DMS53 treated with DMSO at 0.1 percent for 48 hours (cell line): Measurements from ENCODE around the gene CAMP.
"Not testable (repeated sequence)": the region's sequence is repeated elsewhere in the genome, so short reads cannot be mapped to it uniquely, and the experiment has no call there.

Experiments used
- DNase-seq: peaks from one replicate; lab custom pipeline; 2025; ENCODE audit not compliant: unreplicated experiment; lab: John Stamatoyannopoulos, UW

CAMP gene

GRCh38 chr3:48211776-48212175, 11.5 kb upstream of the CAMP start:
- not testable (repeated sequence) for DNase-seq

GRCh38 chr3:48214225-48214624, 9.1 kb upstream of the CAMP start:
- DNase-seq: no peak

GRCh38 chr3:48215019-48215418, 8.3 kb upstream of the CAMP start:
- DNase-seq: no peak

- DNase-seq: no peak
Observed at GRCh38 chr3:48215466-48215865, 7.8 kb upstream of the CAMP start.

GRCh38 chr3:48215876-48216275, 7.4 kb upstream of the CAMP start:
- no peak for DNase-seq

- DNase-seq: no peak
Observed at GRCh38 chr3:48217449-48217848, 5.8 kb upstream of the CAMP start.

GRCh38 chr3:48218537-48218936, 4.8 kb upstream of the CAMP start:
- no peak for DNase-seq

GRCh38 chr3:48219543-48219942, 3.8 kb upstream of the CAMP start:
- DNase-seq: no peak

- DNase-seq: no peak
Observed at GRCh38 chr3:48220746-48221145, 2.5 kb upstream of the CAMP start.

- no peak for DNase-seq
Observed at GRCh38 chr3:48225587-48225986, 2.3 kb downstream of the CAMP start.

- DNase-seq: no peak
Observed at GRCh38 chr3:48226939-48227338, 3.6 kb downstream of the CAMP start.

GRCh38 chr3:48232232-48232631, 8.9 kb downstream of the CAMP start:
- no peak for DNase-seq

GRCh38 chr3:48232734-48233133, 9.4 kb downstream of the CAMP start:
- peak; percentile 31 for DNase-seq

- no peak for DNase-seq
Observed at GRCh38 chr3:48233542-48233941, 10.2 kb downstream of the CAMP start.

- DNase-seq: no peak
Observed at GRCh38 chr3:48236531-48236930, 13.2 kb downstream of the CAMP start.

- no peak for DNase-seq
Observed at GRCh38 chr3:48238531-48239085, 15.3 kb downstream of the CAMP start.

GRCh38 chr3:48240000-48240963, 17.0 kb downstream of the CAMP start:
- no peak for DNase-seq

GRCh38 chr3:48241796-48242455, 18.6 kb downstream of the CAMP start:
- no peak for DNase-seq

- DNase-seq: no peak
Observed at GRCh38 chr3:48243886-48244285, 20.6 kb downstream of the CAMP start.

GRCh38 chr3:48244461-48244860, 21.2 kb downstream of the CAMP start:
- DNase-seq: no peak

GRCh38 chr3:48245136-48245535, 21.8 kb downstream of the CAMP start:
- no peak for DNase-seq

- DNase-seq: no peak
Observed at GRCh38 chr3:48247401-48247811, 24.1 kb downstream of the CAMP start.
